Skeletal muscle satellite cell (primary cell): ENCODE data around the gene DNMBP.
"Not testable (repeated sequence)": the region's sequence is repeated elsewhere in the genome, so short reads cannot be mapped to it uniquely, and the experiment has no call there.

Experiments used
- H3K27me3 ChIP-seq: 2 replicates; pipeline ENCODE4 v1.7.0; 2013; ENCODE audit warnings: low read length; ENCODE audit not compliant: control insufficient read depth, insufficient read depth
- H3K36me3 ChIP-seq: 2 replicates; pipeline ENCODE4 v1.7.0; 2013; ENCODE audit warnings: mild to moderate bottlenecking, control low read depth, low read length; ENCODE audit not compliant: insufficient read depth
- H3K4me1 ChIP-seq: 2 replicates; pipeline ENCODE4 v1.7.0; 2013; ENCODE audit warnings: low read length; ENCODE audit not compliant: control insufficient read depth, insufficient read depth
- H3K4me2 ChIP-seq: 2 replicates; pipeline ENCODE4 v1.7.0; 2013; ENCODE audit warnings: mild to moderate bottlenecking, low read length
- H3K4me3 ChIP-seq: 2 replicates; pipeline ENCODE4 v1.7.0; 2013; ENCODE audit warnings: low read length
- H3K9ac ChIP-seq: 2 replicates; pipeline ENCODE4 v1.7.0; 2013; ENCODE audit warnings: mild to moderate bottlenecking, low read depth, low read length, moderate library complexity
- H3K9me3 ChIP-seq: replicated peaks from 2 replicates; pipeline ENCODE4 v1.7.0; 2013; ENCODE audit warnings: mild to moderate bottlenecking, control low read depth, low read length

Gene DNMBP

DNA sequence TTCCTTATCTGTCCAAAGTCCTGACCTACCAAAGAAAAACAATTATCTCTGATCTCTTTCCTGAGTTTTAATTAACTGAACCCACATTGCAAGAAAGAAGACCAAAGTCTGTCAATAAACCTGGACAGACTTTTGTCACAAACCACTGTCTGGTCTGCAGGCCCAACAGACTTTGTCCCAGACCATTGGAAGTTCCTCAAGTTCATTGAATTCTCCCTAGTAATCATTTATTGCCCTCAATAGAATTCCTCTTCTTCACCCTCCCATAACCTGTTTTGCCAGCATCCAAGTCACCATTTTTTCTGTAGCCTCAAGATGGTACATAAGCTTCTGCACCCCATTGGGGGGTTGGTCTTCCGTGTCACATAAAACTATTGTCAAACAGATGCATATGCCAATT is 3.9 kb upstream of the DNMBP start:
- H3K9ac ChIP-seq: no peak overlapping the region
- H3K36me3 ChIP-seq: no peaks in the 10 kb centered on the region
- no peak overlapping the region for H3K4me2 ChIP-seq
- no peaks in the 10 kb centered on the region for H3K9me3 ChIP-seq
- H3K4me1 ChIP-seq: no peaks in the 10 kb centered on the region
- H3K27me3 ChIP-seq: no peaks in the 10 kb centered on the region
- no peak overlapping the region for H3K4me3 ChIP-seq

DNA sequence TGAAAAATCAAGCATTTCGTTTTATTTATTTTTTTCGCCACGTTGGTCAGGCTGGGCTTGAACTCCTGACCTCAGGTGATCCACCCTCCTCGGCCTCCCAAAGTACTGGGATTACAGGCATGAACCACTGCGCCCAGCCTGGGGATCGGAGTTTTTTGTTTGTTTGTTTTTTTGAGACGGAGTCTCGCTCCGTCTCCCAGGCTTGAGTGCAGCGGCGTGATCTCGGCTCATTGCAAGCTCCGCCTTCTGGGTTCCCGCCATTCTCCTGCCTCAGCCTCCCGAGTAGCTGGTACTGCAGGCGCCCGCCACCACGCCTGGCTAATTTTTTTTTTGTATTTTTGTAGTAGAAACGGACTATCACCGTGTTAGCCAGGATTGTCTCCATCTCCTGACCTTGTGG is 2.2 kb upstream of the DNMBP start:
- H3K27me3 ChIP-seq, H3K36me3 ChIP-seq, H3K4me3 ChIP-seq, H3K9me3 ChIP-seq, H3K9ac ChIP-seq, H3K4me2 ChIP-seq: not testable (repeated sequence)
- peaks cover 11% of the 10 kb centered on the region for H3K4me1 ChIP-seq

DNA sequence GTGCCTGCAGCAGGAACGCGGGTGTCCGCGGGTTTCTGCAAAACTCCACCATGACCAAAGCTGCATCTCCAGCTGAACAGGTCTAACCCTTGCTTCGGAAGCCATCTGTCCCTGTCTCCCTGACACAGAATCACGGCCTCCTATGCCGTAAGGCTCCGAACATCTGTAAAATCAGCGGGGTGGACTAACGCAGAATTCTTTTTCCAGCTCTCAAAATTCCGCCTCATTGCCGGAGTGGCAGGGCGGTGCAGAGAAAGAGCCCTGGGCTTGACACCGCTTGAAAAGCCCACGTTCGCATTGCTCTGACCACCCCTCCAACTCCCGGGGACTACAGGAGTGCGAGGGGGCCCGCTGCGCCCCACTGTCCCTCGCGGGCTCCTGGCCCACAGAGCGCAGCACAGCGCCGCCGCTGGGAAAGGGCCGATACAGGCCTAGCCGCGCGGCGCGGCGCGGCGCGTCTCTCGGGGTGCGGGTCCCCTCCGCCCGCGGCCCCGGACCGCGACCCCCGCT is 409 bp downstream of the DNMBP start:
- Histone ChIP-seq H3K4me1 (peaks cover 35% of the 10 kb centered on the region), H3K27me3 (no peaks in the 10 kb centered on the region), H3K4me2 (peak overlapping the region; percentile 80), H3K9ac (peak overlapping the region; percentile 95), H3K9me3 (no peaks in the 10 kb centered on the region), H3K4me3 (peak overlapping the region; percentile 92), H3K36me3 (peaks cover 5% of the 10 kb centered on the region)

DNA sequence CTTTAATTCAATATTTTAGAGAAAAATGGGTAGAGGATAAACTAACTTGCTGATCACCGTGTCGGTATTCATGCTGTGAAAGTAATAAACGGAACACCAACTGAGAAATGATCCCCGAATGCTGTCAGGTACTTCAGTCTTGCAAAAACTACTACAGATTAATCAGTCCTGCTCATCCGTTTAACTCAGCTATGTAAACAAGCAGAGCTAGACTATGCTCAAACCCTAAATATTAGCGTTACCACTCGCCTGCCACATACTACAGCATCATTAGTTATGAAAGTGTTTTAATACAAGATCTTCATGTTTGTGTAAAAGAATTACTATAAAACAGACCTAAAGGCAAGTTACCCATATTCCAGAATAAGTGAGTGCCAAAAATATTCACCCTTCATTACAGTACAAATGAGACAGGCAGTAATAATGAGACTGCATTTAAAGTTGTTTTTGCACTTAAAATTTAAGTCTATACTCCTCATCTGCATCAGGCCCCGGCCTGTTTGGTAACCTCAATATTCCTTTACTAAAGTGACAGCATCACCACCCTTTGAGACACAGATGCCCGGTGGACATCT is 952 bp downstream of the DNMBP start:
- H3K36me3 ChIP-seq: peaks cover 5% of the 10 kb centered on the region
- H3K4me2 ChIP-seq: peak overlapping the region; percentile 80

GRCh38 chr10:100008142-100008522 is 1.6 kb downstream of the DNMBP start:
- no peaks in the 10 kb centered on the region for H3K27me3 ChIP-seq
- H3K4me1 ChIP-seq: peaks cover 40% of the 10 kb centered on the region
- H3K9ac ChIP-seq: peak overlapping the region; percentile 95

More for the DNA sequence above, 952 bp downstream of the DNMBP start:
- Histone ChIP-seq H3K27me3 (no peaks in the 10 kb centered on the region), H3K9ac (peak overlapping the region; percentile 95), H3K4me1 (peaks cover 37% of the 10 kb centered on the region), H3K4me3 (peak overlapping the region; percentile 92), H3K9me3 (no peaks in the 10 kb centered on the region)

DNA sequence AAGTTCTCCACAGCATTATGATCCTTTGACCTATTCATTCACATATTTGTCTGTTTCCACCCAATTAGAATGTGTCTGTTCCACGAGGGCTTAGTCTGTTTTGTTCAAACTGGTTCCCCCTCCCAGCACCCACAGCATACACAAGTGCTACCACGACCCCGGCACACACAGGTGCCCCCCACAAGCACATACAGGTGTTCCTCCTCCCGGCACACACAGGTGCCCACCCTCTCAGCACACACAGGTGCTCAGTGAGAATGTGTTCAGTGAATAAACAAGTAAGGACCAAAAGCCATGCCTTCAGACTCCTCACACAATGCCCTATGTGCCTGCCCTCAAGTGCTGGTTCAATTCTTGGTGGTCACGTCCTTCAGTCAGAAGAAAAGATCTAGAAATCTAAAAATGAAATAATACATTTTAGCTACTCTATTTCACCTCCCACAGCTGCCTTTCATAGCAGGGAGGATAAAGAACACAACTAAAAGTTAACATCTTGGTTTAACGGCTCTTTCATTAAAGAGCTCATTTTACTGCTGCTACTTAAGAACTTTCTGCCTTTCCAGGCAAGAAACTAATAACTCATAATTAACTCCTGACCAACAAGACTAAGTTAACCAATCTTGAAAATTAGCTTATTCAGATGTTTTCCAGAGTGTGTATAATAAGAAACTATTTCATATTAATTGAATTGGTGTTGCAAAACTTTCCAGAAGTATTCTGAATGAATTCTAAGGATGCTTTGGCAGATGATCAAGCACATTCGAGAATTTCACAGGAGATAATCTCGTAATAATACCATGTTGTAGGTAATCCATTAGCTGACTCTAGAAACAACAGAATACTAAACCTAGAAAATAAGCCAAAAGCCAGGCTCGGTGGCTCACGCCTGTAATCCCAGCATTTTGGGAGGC is 2.3 kb downstream of the DNMBP start:
- H3K9me3 ChIP-seq: no peaks in the 10 kb centered on the region
- peak overlapping the region; percentile 95 for H3K9ac ChIP-seq
- peak overlapping the region; percentile 80 for H3K4me2 ChIP-seq
- H3K27me3 ChIP-seq: no peaks in the 10 kb centered on the region
- H3K4me3 ChIP-seq: peak overlapping the region; percentile 92
- H3K4me1 ChIP-seq: peaks cover 40% of the 10 kb centered on the region
- peaks cover 7% of the 10 kb centered on the region for H3K36me3 ChIP-seq

More at GRCh38 chr10:100008142-100008522, 1.6 kb downstream of the DNMBP start:
- peak overlapping the region; percentile 92 for H3K4me3 ChIP-seq
- no peaks in the 10 kb centered on the region for H3K9me3 ChIP-seq
- peaks cover 5% of the 10 kb centered on the region for H3K36me3 ChIP-seq
- peak overlapping the region; percentile 80 for H3K4me2 ChIP-seq

DNA sequence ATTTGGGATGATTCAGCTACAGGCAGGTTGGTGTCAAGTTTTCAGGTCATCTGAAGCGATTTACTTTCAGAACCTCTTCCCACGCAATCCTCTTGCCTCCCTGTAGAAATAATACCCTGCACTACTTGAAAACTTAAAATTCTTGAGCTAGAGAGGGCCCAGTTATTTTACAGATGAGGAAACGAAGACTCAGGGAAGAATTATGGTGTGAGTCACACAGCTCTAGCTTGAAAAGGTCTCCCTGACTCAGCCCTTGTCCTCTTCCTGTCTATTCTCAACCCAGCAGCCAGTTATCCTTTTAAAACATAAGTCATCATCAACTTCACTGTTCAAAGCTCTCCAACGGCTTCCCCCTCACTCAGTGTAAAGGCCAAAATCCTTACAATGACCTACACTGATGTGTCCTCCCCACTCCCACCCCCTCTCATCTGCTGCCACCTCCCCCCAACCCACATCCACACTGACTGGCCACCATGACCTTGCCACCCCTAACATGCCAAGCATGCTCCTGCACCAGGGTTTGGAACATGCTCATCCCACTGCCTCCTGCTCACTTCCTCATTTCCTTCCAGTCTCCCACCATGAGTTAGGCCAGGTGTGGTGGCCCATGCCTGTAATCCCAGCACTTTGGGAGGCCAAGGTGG is 3.4 kb downstream of the DNMBP start:
- Histone ChIP-seq H3K36me3 (peaks cover 10% of the 10 kb centered on the region), H3K9ac (peak overlapping the region; percentile 95), H3K4me2 (peak overlapping the region; percentile 80), H3K27me3 (no peaks in the 10 kb centered on the region), H3K9me3 (no peaks in the 10 kb centered on the region), H3K4me3 (peak overlapping the region; percentile 55), H3K4me1 (peaks cover 40% of the 10 kb centered on the region)

GRCh38 chr10:100004805-100005510 is 4.8 kb downstream of the DNMBP start:
- H3K4me3 ChIP-seq: peak overlapping the region; percentile 5
- no peaks in the 10 kb centered on the region for H3K9me3 ChIP-seq
- H3K4me1 ChIP-seq: peaks cover 43% of the 10 kb centered on the region
- peak overlapping the region; percentile 76 for H3K9ac ChIP-seq
- H3K4me2 ChIP-seq: peak overlapping the region; percentile 76
- peaks cover 17% of the 10 kb centered on the region for H3K36me3 ChIP-seq
- H3K27me3 ChIP-seq: no peaks in the 10 kb centered on the region

- H3K36me3 ChIP-seq: peaks cover 34% of the 10 kb centered on the region
- peaks cover 36% of the 10 kb centered on the region for H3K4me1 ChIP-seq
- no peak overlapping the region for H3K9ac ChIP-seq
- H3K9me3 ChIP-seq: no peaks in the 10 kb centered on the region
- no peaks in the 10 kb centered on the region for H3K27me3 ChIP-seq
- no peak overlapping the region for H3K4me3 ChIP-seq
- H3K4me2 ChIP-seq: no peak overlapping the region
Measured at GRCh38 chr10:100000109-100000644, 9.6 kb downstream of the DNMBP start.

GRCh38 chr10:99999319-100000108 is 10.2 kb downstream of the DNMBP start:
- peaks cover 37% of the 10 kb centered on the region for H3K36me3 ChIP-seq
- no peaks in the 10 kb centered on the region for H3K27me3 ChIP-seq
- no peak overlapping the region for H3K4me2 ChIP-seq
- H3K4me3 ChIP-seq: no peak overlapping the region
- peaks cover 36% of the 10 kb centered on the region for H3K4me1 ChIP-seq
- no peaks in the 10 kb centered on the region for H3K9me3 ChIP-seq
- H3K9ac ChIP-seq: no peak overlapping the region
